ENCODE data around the gene NEK4. TPM values are rescaled to one million over a fixed set of nuclear protein-coding genes. Genes with fewer than 3 reads are reported as not detected.

Gene NEK4
- total and polyA plus RNA-seq, 10 of the 15 experiments (the other 5 are each of a cell fraction or from before 2014, with no cell fraction given), result 7.0 to 29.1 (median 16.4) TPM

DNA sequence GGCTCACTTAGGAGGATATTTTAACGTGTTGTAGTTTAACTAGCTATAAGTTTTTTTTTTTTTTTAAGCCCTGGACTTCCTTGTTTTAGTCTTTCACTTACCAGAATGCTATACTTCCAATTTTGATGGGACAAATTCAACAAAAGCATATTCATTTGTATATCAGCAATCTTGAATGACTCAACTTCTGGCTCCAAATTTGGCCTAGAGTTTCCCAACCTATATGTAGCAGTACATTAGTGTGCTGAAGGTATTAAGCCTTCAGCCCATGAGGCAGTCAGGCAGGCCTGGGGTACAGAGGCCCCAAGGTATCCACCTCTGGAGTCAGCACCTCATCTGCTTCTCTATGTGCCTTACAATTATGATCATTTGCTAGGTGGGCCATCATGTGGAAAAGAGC lies 90.9 kb downstream of the NEK4 start:
- H3K4me3 ChIP-seq, result no peak overlapping the region
- H4K20me1 ChIP-seq (ENCODE audit: control insufficient read depth, insufficient read depth), result no peaks in the 10 kb centered on the region
- in situ Hi-C loops (cut with MboI), result no loop called here
- ChIA-PET RAD21 (ENCODE audit: unreplicated experiment) (interaction anchor here (0.8 kb wide), 1 partner anchor 11 kb away, joined by 3 read pairs; no protein-coding TSS in a partner anchor), POLR2A (interaction anchor here (0.9 kb wide), 1 partner anchor 11 kb away, joined by 4 read pairs; no protein-coding TSS in a partner anchor), SMC1A (ENCODE audit: uncharacterized antibody, unreplicated experiment) (interaction anchor here (0.9 to 1.4 kb wide), 2 partner anchors 9 to 27 kb away, joined by 3 to 4 read pairs; no protein-coding TSS in a partner anchor), CTCF (interaction anchor here (1.1 kb wide), 1 partner anchor 16 kb away, joined by 3 read pairs; no protein-coding TSS in a partner anchor)
- no peak overlapping the region for H2AFZ ChIP-seq (ENCODE audit: control insufficient read depth, low read depth, low read length)
- no peak overlapping the region for H3K9ac ChIP-seq (ENCODE audit: control insufficient read depth, insufficient read depth, low read length)
- ATAC-seq (no peak), FAIRE-seq (no peak), DNase-seq (ENCODE audit: low read depth, low spot score) (no peak)
- peaks cover 53% of the 10 kb centered on the region for H3K79me2 ChIP-seq (ENCODE audit: control insufficient read depth, insufficient read depth, low read length)
- H3K9me3 ChIP-seq (replicated peaks; ENCODE audit: control insufficient read depth, insufficient read depth, low read length), result no peaks in the 10 kb centered on the region
- H3K4me1 ChIP-seq (ENCODE audit: control insufficient read depth, insufficient read depth, low read length), result peaks cover 17% of the 10 kb centered on the region
- WGBS (ENCODE audit: insufficient coverage, insufficient replicate concordance, low lambda C conversion rate, missing lambda C conversion rate), result 0% methylated on average over 1 of the region's 1 CpG
- H3K4me2 ChIP-seq (ENCODE audit: control insufficient read depth, insufficient read depth), result peak overlapping the region; percentile 88; the same call in 1 of the 2 replicates
- no peaks in the 10 kb centered on the region for H3K27me3 ChIP-seq (replicated peaks in 1 of 2; ENCODE audit: control insufficient read depth in 2 of 2, insufficient read depth in 2 of 2, low read length in 1 of 2)
- intact Hi-C loops (cut with micrococcal nuclease; ENCODE audit: unreplicated experiment), result loop anchor here (10.0 kb wide), 1 partner anchor 225 kb away; the partner anchor contains the start of genes NISCH and TNNC1
- H3K36me3 ChIP-seq (ENCODE audit: control insufficient read depth in 2 of 2, insufficient read depth in 2 of 2, low read length in 1 of 2), result peaks cover under 1 to 17% of the 10 kb centered on the region in 2 experiments
- BruUV-seq (replicated peaks), result no TSS peak
- H3K27ac ChIP-seq (ENCODE audit: control insufficient read depth, insufficient read depth), result no peak overlapping the region
- TF ChIP-seq, protein P1, sequence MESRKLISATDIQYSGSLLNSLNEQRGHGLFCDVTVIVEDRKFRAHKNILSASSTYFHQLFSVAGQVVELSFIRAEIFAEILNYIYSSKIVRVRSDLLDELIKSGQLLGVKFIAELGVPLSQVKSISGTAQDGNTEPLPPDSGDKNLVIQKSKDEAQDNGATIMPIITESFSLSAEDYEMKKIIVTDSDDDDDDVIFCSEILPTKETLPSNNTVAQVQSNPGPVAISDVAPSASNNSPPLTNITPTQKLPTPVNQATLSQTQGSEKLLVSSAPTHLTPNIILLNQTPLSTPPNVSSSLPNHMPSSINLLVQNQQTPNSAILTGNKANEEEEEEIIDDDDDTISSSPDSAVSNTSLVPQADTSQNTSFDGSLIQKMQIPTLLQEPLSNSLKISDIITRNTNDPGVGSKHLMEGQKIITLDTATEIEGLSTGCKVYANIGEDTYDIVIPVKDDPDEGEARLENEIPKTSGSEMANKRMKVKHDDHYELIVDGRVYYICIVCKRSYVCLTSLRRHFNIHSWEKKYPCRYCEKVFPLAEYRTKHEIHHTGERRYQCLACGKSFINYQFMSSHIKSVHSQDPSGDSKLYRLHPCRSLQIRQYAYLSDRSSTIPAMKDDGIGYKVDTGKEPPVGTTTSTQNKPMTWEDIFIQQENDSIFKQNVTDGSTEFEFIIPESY (IDR thresholded peaks at IDR 0.05), result no peak
- no peak for TF ChIP-seq MTA2 (IDR thresholded peaks at IDR 0.05; ENCODE audit: low read depth)
- TF ChIP-seq CEBPB (IDR thresholded peaks at IDR 0.05; ENCODE audit: borderline replicate concordance in 1 of 2, low read depth in 2 of 2, low read length in 2 of 2), result no peak
- TF ChIP-seq, protein P2, sequence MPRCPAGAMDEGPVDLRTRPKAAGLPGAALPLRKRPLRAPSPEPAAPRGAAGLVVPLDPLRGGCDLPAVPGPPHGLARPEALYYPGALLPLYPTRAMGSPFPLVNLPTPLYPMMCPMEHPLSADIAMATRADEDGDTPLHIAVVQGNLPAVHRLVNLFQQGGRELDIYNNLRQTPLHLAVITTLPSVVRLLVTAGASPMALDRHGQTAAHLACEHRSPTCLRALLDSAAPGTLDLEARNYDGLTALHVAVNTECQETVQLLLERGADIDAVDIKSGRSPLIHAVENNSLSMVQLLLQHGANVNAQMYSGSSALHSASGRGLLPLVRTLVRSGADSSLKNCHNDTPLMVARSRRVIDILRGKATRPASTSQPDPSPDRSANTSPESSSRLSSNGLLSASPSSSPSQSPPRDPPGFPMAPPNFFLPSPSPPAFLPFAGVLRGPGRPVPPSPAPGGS (IDR thresholded peaks at IDR 0.05; ENCODE audit: borderline replicate concordance, insufficient read depth, low read depth, low read length, poor library complexity, severe bottlenecking), result no peak
- TF ChIP-seq NFIC (IDR thresholded peaks at IDR 0.05; ENCODE audit: low read depth, low read length), result no peak
- no peak for TF ChIP-seq ZNF274 (IDR thresholded peaks at IDR 0.05; ENCODE audit: insufficient read depth, insufficient read length)
- TF ChIP-seq, protein P3, sequence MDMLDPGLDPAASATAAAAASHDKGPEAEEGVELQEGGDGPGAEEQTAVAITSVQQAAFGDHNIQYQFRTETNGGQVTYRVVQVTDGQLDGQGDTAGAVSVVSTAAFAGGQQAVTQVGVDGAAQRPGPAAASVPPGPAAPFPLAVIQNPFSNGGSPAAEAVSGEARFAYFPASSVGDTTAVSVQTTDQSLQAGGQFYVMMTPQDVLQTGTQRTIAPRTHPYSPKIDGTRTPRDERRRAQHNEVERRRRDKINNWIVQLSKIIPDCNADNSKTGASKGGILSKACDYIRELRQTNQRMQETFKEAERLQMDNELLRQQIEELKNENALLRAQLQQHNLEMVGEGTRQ (IDR thresholded peaks at IDR 0.05; ENCODE audit: borderline replicate concordance, low read depth, low read length), result no peak
- TF ChIP-seq MEF2A (IDR thresholded peaks at IDR 0.05; ENCODE audit: insufficient read depth, low read depth, low read length), result no peak
- TF ChIP-seq, protein P4, sequence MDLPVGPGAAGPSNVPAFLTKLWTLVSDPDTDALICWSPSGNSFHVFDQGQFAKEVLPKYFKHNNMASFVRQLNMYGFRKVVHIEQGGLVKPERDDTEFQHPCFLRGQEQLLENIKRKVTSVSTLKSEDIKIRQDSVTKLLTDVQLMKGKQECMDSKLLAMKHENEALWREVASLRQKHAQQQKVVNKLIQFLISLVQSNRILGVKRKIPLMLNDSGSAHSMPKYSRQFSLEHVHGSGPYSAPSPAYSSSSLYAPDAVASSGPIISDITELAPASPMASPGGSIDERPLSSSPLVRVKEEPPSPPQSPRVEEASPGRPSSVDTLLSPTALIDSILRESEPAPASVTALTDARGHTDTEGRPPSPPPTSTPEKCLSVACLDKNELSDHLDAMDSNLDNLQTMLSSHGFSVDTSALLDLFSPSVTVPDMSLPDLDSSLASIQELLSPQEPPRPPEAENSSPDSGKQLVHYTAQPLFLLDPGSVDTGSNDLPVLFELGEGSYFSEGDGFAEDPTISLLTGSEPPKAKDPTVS (IDR thresholded peaks at IDR 0.05; ENCODE audit: low read depth, low read length), result no peak
- no peak for TF ChIP-seq BACH1 (IDR thresholded peaks at IDR 0.05; ENCODE audit: borderline replicate concordance)
- TF ChIP-seq, protein P5, sequence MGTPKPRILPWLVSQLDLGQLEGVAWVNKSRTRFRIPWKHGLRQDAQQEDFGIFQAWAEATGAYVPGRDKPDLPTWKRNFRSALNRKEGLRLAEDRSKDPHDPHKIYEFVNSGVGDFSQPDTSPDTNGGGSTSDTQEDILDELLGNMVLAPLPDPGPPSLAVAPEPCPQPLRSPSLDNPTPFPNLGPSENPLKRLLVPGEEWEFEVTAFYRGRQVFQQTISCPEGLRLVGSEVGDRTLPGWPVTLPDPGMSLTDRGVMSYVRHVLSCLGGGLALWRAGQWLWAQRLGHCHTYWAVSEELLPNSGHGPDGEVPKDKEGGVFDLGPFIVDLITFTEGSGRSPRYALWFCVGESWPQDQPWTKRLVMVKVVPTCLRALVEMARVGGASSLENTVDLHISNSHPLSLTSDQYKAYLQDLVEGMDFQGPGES (IDR thresholded peaks at IDR 0.05), result no peak
- no peak for TF ChIP-seq ZNF622 (IDR thresholded peaks at IDR 0.05)
- TF ChIP-seq, protein P6, sequence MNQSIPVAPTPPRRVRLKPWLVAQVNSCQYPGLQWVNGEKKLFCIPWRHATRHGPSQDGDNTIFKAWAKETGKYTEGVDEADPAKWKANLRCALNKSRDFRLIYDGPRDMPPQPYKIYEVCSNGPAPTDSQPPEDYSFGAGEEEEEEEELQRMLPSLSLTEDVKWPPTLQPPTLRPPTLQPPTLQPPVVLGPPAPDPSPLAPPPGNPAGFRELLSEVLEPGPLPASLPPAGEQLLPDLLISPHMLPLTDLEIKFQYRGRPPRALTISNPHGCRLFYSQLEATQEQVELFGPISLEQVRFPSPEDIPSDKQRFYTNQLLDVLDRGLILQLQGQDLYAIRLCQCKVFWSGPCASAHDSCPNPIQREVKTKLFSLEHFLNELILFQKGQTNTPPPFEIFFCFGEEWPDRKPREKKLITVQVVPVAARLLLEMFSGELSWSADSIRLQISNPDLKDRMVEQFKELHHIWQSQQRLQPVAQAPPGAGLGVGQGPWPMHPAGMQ (IDR thresholded peaks at IDR 0.05; ENCODE audit: borderline replicate concordance), result no peak

Data from GM12878 (cell line).